ENCODE data around the gene LEMD1.
"Not testable (repeated sequence)": the region's sequence is repeated elsewhere in the genome, so short reads cannot be mapped to it uniquely, and the experiment has no call there.

LEMD1 gene

DNA sequence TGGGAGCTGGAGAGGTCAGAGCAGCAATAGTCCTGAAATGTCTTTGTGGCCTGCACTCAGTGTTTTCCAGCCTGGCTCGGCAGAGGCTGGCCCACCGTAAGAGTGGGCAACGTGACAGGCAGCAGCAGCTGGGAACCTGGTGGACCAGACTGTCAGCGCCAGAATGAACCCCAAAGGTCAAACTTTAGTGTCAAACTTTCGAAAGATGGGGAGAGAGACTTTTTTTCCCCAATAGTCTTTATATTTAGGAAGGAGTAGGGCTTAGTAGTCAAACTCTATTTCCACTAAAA is 23.7 kb upstream of the LEMD1 start:
- DNase-seq, result no peak

DNA sequence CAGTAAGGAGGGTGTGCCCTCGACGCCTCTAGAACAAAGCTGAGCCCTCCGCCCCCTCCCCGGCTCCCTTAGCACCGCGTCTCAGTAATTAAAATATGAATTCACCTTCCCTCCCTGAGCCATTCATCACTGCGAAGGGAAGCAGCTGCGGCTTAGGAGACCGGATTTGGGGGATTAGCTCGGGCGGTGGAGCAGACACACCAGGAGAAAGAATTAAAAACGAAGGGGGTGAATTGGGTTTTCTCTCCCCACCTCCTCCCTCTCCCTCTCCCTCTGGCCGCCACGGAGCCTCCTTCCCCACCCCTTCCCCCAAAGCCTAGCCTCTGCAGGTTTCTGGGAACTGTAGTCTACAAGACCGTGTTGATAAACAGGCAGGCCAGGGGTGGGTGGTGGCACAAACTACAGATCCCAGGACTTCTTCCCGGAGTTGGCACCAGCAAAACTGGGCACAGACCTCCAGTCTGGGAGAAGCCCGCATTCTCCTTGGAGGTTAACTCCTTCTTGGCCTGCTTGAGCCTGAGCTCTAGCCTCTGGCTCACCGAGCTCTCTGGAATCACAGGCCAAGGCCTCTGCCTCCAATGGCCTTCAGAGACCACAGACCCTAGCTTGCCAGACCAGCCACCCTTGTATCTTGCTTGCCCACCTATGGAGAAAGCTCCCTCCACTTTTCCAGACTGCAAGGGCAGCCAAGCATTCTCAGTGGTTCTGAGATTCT is 23.2 kb upstream of the LEMD1 start:
- no peak for DNase-seq

DNA sequence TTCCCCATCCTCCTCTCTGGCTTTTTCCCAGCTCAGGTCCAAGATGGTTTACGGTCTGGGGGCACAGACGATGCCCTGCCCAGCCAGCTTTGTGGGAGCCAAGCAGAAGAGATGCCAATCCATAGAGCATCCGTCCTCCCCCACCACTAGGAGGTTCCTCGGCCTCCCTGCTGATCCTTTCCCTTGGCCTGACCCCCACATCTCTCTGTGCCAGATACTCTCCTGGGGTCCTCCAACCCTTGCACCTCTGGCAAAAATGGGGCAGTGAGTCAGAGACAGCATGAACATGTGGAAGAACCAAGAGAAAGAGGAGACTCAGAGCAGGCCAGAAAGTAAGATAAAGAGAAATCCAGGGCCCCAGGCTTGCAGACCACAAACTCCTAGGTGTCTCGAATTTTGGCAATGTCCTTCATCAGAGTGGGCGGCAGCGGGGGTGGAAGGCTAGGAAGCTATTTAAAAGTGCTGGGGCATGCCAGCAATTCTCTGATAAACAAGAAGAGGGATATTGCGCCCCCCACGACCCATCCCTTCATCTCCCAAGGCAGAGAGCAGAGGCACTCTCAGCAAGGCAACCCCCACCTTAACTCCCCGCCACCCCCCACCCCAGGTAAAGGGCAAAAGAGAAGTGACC is 22.6 kb upstream of the LEMD1 start:
- no peak for DNase-seq

DNA sequence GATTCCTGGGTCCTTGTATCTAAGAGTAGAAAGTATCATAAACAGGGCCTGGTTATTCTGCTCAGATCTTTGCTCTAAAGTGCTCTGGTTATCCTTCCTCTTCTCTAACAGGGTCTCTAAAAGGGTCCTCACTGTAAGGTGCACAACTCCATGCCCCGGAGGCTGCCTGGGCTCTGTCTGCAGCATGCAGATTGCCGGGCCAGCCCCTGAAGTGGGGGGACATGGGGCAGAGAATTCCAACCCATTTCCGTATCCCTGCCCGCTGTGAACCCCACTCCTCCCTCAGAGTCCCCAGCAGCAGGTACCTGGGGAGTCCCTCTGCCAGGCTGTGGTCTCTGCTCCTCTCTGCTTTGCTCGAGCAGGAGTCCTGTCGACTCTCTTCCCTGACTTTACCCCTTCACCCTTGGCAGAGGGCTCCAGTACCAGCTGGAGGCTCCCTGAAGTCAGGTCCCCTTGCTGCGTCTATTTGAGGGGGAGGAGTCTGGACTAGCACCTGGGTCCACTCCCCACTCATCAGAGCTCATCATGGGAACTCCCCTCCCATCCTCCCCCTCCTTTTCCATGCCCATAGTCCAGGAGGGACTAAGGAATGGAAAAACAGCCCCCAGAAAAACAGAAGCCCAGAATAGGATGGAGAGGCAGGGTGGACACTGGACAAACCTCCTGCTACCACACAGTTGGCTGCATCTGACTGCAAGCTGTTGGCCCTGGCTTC is 21.9 kb upstream of the LEMD1 start:
- DNase-seq, result no peak

DNA sequence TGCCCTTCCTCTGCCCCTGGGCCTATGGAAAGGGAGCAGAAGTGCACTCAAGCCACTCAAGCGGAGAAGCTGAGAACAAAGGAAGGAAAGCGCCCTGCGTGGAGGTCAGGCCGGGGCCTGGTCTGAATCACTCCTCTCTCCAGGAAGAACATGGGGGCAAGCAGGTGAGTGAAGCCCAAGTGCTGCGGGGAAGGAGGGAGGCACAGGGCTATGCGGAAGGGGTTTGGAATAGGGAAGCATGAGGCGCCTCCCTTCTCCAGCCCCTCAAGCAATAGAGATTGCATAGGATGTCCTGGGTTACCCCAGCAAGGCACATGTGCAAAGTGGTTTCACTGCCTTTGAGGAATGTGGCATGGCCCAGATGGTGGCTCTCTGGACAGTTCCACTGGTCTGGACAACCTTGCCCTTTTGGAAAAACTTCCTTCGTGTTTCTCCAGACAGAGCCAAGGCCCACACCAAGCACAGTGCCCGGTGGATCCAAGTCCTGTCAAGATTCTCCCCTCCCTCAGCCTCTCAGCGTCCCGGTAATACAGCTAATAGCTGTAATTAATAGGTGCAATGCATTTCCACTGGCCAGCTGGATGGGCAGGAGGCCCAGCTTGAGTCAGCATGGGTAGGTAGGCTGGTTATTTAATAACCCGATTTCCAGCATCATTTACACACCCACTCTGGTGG is 20.3 kb upstream of the LEMD1 start:
- no peak for DNase-seq

DNA sequence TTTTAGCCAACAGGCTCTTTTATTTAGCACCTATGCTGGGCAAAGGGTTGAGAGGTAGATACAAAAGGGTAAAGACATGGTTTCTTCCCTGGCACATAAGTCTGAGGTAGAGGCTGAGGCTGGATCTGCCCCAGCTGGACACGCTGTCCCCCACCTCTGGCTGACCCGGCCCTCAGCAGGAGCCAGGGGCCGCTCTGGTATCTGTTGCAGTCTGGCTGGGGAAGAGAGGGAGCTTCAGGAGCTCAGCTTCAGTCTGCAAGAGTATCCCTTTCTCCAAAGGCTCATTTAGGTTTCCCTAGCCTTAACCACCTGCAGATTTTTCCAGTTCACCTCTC is 19.8 kb upstream of the LEMD1 start:
- no peak for DNase-seq

DNA sequence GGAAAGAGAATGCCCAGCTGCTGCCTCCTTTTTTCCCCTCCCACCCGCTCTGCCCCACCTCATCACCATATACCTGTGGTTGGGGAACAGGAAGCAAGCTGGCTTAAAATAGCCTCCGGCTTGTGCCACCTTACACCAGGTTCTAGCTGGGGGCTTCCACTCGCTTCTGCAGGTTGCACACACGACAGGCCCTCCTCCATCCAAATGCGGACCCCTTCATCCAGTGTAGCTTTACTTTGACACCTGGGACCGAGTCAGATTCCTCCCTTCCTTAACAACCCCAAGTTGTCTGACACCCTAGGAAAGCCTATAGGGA is 19.4 kb upstream of the LEMD1 start:
- DNase-seq, result no peak

DNA sequence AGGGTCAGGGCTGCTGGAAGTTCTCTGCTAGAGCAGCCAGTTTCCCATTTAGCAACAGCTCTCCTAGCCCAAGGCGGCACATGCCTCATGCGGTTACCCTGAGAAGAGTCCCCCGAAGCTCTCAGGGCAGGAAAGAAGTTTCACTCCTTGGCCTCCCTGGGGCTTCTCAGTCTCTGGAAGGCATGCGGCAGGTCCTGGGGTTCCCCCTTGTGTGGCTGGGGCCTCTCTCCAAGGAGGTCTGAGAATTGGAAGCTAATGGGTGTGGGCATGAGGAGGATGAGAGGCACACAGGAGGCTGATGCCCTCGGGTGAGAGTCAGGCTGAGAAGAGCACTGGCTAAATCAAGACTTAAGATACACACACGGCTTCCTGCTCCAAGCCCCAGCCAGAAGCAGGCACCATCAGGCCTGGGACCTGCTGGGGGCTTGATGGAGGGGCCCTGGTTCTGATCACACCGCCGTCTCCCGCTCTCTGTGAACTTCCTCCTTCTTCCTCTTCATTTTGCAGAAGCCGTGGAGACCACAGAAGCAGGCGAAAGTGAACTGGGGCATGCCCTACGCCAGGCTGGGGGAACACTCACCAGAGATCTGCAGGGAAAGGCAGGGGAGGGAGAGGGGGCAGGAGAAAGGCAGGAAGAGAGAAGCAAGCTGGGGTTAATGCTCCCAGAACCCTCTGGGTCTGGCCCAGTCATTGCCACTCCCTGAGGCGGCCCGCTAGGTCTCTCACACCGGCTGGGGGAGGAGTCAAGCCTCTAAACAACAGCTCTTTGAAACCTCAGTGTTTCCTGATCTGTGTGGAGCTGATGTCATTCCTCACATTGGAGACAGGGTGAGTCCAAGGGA is 18.8 kb upstream of the LEMD1 start:
- DNase-seq, result no peak

DNA sequence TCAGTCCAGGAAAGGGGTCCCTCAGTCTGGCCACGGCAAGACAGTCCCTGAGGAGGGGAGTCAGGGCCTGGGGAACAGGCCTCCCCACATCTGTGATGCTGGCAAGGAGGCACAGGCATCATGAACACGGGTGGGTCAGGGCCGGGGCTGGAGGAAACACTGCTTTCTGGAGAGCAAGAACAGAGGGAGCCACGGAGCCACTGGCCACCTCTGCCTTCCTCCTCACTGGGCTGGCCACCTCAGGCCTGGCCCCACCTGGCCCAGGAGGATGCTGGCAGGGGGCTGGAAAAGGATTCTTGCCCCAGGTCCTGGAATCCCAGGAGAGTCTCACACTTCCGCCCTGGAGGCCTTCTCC is 18.2 kb upstream of the LEMD1 start:
- no peak for DNase-seq

DNA sequence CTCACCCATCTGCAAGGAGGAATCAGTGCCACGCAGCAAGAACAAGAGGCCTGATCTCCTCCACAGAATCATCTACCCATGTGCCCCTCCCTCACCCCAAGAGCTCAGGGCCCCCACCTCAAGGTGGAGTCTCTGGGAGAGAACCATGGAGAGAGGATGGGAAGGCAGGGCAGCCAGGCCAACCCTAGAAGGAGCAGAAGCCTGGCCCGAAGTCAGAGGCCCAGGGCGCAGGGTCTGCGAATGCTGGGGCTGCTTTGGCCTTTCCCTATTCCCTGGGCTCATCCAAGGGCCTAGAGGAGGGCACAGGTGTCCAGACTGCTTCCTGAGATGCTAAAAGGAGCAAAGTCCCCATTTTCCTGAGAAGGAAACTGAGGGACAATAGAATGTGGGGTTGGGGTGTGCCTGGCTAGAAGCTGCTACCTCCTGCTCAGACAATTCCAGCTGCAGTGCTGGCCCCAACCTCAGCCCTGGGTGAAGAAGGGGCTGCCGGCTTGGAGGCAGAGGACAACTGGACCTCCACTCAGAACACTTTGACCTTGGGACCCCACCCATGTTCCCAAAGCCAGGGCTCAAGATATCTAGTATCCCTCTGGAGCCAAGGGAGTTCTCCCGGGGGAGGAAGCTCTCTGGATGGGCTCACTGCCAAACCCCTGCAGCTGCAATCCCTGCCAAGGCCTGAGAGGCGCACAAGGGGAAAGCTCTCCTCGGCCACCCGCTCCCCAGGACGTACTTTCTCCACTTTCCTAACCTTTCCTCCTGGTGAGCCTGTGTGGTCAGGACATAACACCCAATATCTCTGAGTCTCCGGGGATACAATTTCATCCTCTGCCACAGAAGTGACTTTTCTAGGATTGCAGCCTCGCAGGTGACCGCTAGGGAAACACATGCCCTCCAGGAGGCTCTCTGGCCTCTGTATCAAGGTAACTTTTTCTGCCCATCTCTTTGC is 16.6 kb upstream of the LEMD1 start:
- DNase-seq, result peak; percentile 8

DNA sequence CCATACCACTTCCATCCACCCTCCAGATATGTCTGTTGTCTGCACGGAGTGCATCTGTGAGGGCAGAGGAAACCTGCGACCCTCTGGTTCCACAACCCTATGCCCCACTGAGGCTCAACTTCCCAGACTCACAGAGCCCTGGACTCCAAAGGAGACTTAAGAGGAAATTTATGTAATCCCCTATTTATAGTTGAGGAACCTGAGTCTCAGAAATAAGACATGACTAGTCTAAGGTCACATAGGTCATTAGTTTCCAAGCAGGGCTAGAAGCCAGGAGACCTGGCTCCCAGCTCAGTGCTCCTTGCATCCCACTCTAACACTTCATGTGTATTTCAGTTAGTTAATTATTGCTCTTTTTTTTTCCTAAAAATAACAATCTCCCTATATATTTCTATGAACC is 15.7 kb upstream of the LEMD1 start:
- DNase-seq, result no peak

DNA sequence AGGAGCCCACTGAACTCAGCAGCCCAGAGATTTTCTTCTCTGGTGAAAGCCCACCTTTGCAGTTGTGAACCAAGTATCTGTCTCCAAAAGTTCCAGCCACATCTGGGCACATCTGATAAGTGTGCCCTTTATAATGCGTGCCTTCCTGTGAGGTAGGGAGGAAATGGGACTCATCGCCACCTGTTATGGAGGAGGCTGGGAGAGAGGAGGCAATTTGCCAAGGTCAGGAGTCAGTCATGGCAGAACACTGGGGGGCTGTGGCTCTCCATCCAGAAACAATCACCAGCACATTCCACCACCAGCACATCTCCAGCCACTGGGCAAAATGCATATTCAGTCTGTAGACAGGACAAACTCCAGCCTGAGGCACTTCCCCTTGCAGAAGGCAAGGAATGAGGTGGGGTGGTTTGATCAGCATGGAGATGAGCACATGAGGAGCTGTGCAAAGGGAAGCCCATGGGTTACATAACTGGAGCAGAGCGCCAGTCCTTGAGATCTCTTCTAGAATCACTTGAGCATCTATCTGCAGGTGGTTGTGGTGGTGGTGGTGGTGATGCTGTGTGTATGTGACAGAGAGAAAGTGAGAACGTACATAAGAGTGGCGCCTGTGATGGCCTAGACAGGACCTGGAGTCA is 15.0 kb upstream of the LEMD1 start:
- DNase-seq, result no peak

DNA sequence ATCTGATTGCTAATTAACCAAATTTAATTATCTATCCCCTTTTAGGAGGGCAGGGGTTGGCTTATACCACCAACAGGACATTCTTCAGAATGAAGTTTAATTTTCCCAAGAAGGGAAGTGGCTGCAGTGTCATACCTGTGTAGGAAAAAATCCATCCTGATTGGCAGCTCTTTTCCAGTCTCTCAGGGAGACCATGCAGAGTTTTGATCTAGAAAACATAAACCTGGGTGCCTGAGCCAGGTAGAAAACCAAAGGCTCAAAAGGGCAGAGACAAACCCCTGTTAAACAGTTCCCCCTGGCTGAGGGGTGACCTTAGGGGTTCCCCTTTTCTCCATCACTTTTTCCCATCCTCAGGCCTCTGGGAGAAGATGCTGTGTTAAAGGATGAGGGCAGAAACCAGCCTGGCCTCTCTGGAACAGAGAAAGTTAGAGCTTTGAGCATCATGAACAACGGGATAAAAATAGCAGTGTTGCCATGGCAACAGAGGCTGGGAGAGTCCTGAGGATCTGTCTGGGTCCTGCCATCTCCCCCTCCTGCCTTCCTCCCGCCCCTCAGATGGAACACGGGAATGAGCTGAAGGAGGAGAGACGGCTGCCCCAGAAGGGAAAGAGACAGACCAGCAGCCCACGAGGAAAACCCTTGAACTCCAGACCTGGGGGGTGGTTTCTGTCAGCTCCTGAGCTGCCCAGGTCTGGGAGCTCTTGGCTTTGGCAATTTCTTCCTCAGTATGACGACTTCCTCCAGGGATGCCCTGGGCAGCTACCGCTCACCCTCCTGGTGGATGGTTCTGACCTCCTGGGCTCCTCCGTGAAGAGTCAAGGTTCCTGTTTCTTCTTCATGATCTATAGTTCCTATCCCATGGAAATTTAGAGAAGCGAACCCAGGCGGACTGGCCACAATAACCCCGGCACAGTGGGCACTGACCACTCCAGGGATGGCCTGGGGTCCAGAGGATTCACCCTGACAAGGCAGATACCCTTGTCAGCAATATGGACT is 14.0 kb upstream of the LEMD1 start:
- peak; percentile 27 for DNase-seq

DNA sequence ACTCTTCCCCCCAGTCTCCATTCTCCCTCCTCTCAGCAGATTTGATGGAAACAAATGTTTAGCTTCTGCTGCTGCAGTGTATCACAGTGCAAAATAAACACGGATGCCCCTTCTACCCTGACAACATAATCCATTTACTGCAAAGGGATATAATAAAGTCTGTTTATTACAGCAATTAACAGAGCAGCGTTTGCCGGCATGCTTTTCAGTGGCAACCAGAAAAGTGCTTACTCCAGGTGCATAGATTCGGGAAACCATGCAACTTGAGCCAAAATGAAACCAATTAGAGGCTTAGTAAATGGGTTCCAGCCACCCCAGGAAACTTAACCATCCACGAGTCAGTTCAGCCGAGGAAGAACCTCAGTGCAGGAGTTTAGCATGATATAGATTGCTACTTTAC is 12.9 kb upstream of the LEMD1 start:
- DNase-seq, result no peak

DNA sequence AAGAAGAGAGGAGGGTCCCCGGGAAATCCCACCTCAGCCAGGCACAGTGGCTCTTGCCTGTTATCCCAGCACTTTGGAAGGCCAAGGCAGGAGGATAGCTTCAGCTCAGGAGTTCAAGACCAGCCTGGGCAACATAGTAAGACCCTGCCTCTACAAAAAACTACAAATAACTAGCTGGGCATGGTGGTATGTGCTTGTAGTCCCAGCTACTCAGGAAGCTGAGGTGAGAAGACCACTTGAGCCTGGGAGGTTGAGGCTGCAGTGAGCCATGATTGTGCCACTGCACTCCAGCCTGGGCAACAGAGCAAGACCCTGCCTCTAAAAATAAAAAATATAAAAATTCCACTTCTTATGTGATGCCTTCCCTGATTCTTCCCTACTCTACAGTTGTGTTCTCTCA is 10.8 kb upstream of the LEMD1 start:
- DNase-seq, result not testable (repeated sequence)

DNA sequence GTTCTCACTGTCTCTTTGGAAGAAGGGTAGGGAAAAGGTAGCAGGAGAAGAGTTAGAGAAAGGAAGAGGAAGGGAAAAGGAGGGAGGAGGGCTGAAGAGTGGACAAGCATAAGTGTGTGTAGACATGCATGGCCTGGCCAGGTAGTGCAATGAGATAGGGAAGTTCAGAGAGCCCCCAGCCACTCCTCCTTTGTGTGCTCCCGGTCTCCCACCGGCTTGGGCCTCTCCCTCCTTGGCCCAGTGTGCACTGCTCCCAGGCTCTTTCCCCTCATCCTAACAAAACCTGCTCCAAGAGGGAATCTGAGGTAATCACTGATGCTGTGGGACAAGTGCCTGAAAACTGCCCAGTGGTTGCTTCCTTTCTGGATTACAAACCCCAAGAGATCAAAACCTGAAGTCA is 10.3 kb upstream of the LEMD1 start:
- no peak for DNase-seq

DNA sequence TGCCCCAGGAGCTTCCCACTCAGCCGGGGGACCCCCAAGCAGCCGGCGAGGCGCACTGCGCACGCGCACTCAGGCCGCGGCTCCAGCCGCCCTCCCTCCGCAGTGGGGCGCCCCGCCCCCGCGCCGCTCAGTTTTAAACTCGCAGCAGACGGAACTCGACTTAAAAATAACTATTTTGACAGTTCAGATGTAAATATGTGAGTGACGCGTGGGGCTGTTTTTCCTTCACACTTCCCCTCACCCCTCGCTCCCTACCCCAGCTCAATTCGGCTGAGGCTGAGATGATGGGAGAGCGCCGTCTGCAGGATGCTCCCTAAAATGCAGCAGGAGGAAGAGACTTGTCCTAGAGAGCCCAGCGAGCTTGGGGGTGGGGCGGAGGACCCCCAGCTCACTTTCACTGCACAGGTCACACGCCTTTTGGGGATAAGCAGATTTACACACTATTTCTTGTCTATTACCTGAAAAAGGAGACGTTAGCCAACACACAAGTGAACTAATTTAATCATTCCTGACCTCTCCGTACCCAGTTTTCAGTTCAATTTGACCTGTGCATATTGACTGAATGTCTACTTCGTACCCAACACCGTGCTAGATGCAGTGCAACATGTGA is 8.9 kb upstream of the LEMD1 start:
- DNase-seq, result no peak

DNA sequence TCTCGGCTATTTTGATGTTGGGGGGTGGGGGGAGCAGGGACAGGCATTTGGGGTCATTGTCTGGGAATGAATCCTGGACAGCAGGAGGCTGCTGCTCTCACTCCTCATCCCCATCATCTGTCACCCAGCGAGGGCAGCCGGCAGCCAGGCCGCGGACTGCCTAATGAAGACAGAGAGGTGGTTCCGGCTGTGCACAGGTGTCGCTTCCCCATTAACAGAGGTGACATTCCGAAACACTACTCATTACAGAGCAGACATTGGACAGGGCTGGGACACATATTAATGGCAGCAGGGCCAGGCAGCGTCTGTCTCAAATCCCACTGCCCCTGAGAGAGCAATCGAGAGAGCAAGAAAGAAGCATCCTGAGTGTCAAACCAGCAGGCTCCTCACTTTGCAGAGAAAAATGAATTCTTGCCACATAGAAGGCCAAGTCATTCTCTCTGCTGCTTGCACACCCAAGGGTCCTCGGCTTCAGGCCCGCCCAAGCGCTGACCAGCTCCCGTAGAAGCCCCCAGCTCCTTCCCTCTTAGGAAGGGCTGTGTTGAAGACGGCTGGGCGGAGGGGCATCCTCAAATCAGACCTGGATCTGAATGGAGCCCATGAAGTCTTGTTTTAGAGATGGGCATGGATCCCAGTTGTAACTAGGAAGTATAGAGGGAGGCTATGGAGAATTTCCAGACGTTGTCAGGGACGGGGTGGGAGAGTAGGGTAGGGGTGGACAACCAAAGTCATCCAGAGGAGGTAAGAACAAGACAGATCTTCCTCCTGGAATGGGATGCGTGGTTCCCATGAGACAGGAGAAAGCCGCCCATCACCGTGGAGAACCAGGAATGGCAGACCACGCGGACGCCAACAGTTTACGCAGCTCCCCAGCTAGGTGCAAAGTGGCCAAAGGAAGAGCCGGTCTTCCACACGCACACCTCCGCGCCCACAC is 8.2 kb upstream of the LEMD1 start:
- no peak for DNase-seq
